ENCODE results near the gene BCAP31. TPM values are rescaled to one million over a fixed set of nuclear protein-coding genes. Genes with fewer than 3 reads are reported as not detected.

The BCAP31 gene
- total RNA-seq, 8 experiments from 2014 or later: 70.0 to 239 (median 86.4) TPM

DNA sequence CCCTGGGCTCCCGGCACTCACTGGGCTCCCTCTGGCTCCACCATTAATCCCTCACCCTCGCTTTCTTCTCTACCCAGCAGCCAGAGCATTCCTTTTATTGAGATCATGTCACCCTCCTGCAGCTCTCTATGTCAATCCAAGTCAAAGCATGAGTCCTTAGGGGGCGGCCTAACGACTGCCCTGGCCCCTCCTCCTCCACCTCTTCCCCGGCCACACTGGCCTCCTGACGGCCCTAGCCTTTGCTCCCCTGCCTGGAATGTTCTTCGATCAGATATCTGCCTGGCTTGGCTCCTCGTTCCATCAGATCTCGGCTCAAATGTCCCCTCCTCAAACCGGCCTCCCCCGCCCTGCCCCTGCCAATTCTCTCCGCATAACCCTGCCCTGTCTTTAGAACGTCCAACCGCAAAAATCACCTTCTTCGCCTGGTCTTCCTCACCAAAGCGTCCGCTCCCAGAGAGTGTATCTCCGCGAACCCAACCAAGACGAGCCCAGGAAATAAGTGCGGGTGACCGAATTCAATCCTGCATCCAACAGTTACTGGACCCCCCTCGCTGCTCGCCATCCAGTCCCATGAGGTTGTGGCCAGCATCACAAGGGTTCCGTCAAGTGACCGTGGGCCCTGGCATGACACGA is 49.9 kb downstream of the BCAP31 start:
- in situ Hi-C loops (cut with MboI; ENCODE audit: low pct_unique_long_range_greater_than_20kb in 2 of 9, low sequenced_read_pairs in 9 of 9, unreplicated experiment in 9 of 9): loop anchor here in 3 of 9 experiments (25.0 kb wide), 2 partner anchors 112 to 137 kb away; no protein-coding TSS in a partner anchor
- no peak overlapping the region for H3K4me3 ChIP-seq
- WGBS, 10 experiments: no CpG with 5 or more reads among the region's 27 CpGs
- H3K27ac ChIP-seq: no peak overlapping the region
- no peak for ATAC-seq (replicated peaks in 6 of 8)
- H3K4me1 ChIP-seq (replicated peaks in 1 of 2): peaks cover 0 to 11% of the 10 kb centered on the region in 2 donors

- WGBS, 10 experiments: 50% methylated on average over 16 of the region's 98 CpGs; no CpG with 5 or more reads in 9 of the 10 experiments
- H3K4me1 ChIP-seq (replicated peaks in 1 of 2): peaks cover 0 to 11% of the 10 kb centered on the region in 2 donors
- H3K27ac ChIP-seq: peak within 1 kb of the TSS; percentile 35 to 58
- ATAC-seq (replicated peaks in 6 of 8): peak in 6 of 8 experiments; percentile 53 to 73 (median 68)
- in situ Hi-C loops (cut with MboI; ENCODE audit: low pct_unique_long_range_greater_than_20kb in 2 of 9, low sequenced_read_pairs in 9 of 9, unreplicated experiment in 9 of 9): loop anchor here in 3 of 9 experiments (25.0 kb wide), 2 partner anchors 111 to 136 kb away; no protein-coding TSS in a partner anchor
- peak within 1 kb of the TSS; percentile 12 to 31 (median 25) for H3K4me3 ChIP-seq
These were observed 50.6 kb downstream of the BCAP31 start, which contains the start of gene PNCK for GRCh38 chrX:153673428-153674218. TSS of gene PNCK (minus strand) at chrX:153673813. CDS start at chrX:153673076, 737 bp downstream.

GRCh38 chrX:153672531-153673427 is 51.4 kb downstream of the BCAP31 start:
- Histone ChIP-seq H3K4me3 (peak overlapping the region; percentile 12 to 31 (median 25)), H3K4me1 (replicated peaks in 1 of 2) (peaks cover 0 to 14% of the 10 kb centered on the region in 2 donors), H3K27ac (peak overlapping the region; percentile 13 to 58)
- no CpG with 5 or more reads among the region's 53 CpGs for WGBS, 10 experiments
- peak in 6 of 8 experiments; percentile 9 to 76 (median 70) for ATAC-seq (replicated peaks in 6 of 8)
- in situ Hi-C loops (cut with MboI; ENCODE audit: low pct_unique_long_range_greater_than_20kb in 2 of 9, low sequenced_read_pairs in 9 of 9, unreplicated experiment in 9 of 9): loop anchor here in 3 of 9 experiments (25.0 kb wide), 2 partner anchors 110 to 135 kb away; no protein-coding TSS in a partner anchor

GRCh38 chrX:153671589-153672530 is 52.3 kb downstream of the BCAP31 start:
- Histone ChIP-seq H3K27ac (no peak overlapping the region), H3K4me3 (no peak overlapping the region), H3K4me1 (replicated peaks in 1 of 2) (peaks cover 0 to 17% of the 10 kb centered on the region in 2 donors)
- in situ Hi-C loops (cut with MboI; ENCODE audit: low pct_unique_long_range_greater_than_20kb in 2 of 9, low sequenced_read_pairs in 9 of 9, unreplicated experiment in 9 of 9): loop anchor here in 3 of 9 experiments (25.0 kb wide), 2 partner anchors 110 to 135 kb away; no protein-coding TSS in a partner anchor
- WGBS, 10 experiments: 84 to 100% methylated on average over 1 to 7 of the region's 27 CpGs; no CpG with 5 or more reads in 8 of the 10 experiments
- ATAC-seq (replicated peaks in 6 of 8): no peak

- ATAC-seq (replicated peaks in 6 of 8): no peak
- Histone ChIP-seq H3K4me3 (no peak overlapping the region), H3K27ac (no peak overlapping the region), H3K4me1 (replicated peaks in 1 of 2) (peaks cover 0 to 17% of the 10 kb centered on the region in 2 donors)
- in situ Hi-C loops (cut with MboI; ENCODE audit: low pct_unique_long_range_greater_than_20kb in 2 of 9, low sequenced_read_pairs in 9 of 9, unreplicated experiment in 9 of 9): loop anchor here in 3 of 9 experiments (25.0 kb wide), 2 partner anchors 109 to 134 kb away; no protein-coding TSS in a partner anchor
- WGBS, 10 experiments: 69 to 100% (median 70%) methylated on average over 2 to 5 of the region's 23 CpGs; no CpG with 5 or more reads in 7 of the 10 experiments
These were observed 53.2 kb downstream of the BCAP31 start for GRCh38 chrX:153670748-153671588.

- in situ Hi-C loops (cut with MboI; ENCODE audit: low pct_unique_long_range_greater_than_20kb in 2 of 9, low sequenced_read_pairs in 9 of 9, unreplicated experiment in 9 of 9): loop anchor here in 3 of 9 experiments (25.0 kb wide), 2 partner anchors 108 to 133 kb away; no protein-coding TSS in a partner anchor
- Histone ChIP-seq H3K4me1 (replicated peaks in 1 of 2) (peaks cover 0 to 17% of the 10 kb centered on the region in 2 donors), H3K27ac (no peak overlapping the region), H3K4me3 (no peak overlapping the region)
- WGBS, 10 experiments: 20% methylated on average over 1 of the region's 23 CpGs; no CpG with 5 or more reads in 9 of the 10 experiments
- no peak for ATAC-seq (replicated peaks in 6 of 8)
These were observed 54.1 kb downstream of the BCAP31 start for GRCh38 chrX:153669901-153670731.

DNA sequence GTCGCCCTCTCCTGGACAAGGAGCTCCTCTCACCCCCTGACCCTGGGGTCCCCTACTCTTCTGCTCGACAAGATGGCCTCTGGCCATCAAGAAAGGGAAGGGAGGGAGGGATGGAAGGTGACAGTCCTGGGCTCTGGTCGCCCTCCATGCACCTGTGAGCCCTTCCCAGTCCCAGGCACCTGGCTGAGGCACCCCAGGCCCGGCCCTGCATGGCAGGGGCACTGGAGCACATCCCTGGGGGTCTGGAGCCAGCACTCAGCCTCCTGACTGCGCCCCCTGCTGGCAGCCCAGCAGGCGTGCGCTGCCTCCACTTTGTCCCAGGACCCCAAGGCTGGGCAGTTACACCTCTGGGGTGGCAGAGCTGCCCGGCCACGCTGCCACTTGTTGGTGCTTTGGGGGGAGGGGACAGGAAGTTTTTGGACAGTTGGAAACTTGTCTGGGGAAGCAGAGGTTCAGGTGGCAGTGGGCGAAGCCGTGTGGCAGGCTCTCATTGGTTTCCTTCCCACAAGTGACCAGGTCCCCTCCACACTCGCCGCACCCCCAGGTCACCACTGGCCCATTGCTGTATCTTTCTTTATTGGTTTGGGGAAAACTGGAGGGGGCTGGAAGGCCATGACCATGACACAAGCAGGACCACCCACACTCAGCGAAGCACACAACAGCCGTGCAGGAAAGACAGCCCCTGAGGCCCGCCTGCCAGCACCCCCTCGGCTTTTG is 54.9 kb downstream of the BCAP31 start:
- peak in 3 of 8 experiments; percentile 7 to 73 (median 33) for ATAC-seq (replicated peaks in 6 of 8)
- in situ Hi-C loops (cut with MboI; ENCODE audit: low pct_unique_long_range_greater_than_20kb in 2 of 9, low sequenced_read_pairs in 9 of 9, unreplicated experiment in 9 of 9): loop anchor here in 3 of 9 experiments (25.0 kb wide), 2 partner anchors 107 to 132 kb away; no protein-coding TSS in a partner anchor
- no peak overlapping the region for H3K4me3 ChIP-seq
- H3K4me1 ChIP-seq (replicated peaks in 1 of 2): peaks cover 0 to 16% of the 10 kb centered on the region in 2 donors
- 57 to 60% methylated on average over 2 to 5 of the region's 17 CpGs; no CpG with 5 or more reads in 8 of the 10 experiments for WGBS, 10 experiments
- H3K27ac ChIP-seq: no peak overlapping the region

- H3K27ac ChIP-seq: no peak overlapping the region
- H3K4me1 ChIP-seq (replicated peaks in 1 of 2): peaks cover 0 to 9% of the 10 kb centered on the region in 2 donors
- no peak for ATAC-seq (replicated peaks in 6 of 8)
- 20 to 100% (median 80%) methylated on average over 1 to 2 of the region's 11 CpGs; no CpG with 5 or more reads in 6 of the 10 experiments for WGBS, 10 experiments
- in situ Hi-C loops (cut with MboI; ENCODE audit: low pct_unique_long_range_greater_than_20kb in 2 of 9, low sequenced_read_pairs in 9 of 9, unreplicated experiment in 9 of 9): loop anchor here in 3 of 9 experiments (25.0 kb wide), 2 partner anchors 106 to 131 kb away; no protein-coding TSS in a partner anchor
- H3K4me3 ChIP-seq: no peak overlapping the region
These were observed 55.6 kb downstream of the BCAP31 start for GRCh38 chrX:153668423-153669173.

DNA sequence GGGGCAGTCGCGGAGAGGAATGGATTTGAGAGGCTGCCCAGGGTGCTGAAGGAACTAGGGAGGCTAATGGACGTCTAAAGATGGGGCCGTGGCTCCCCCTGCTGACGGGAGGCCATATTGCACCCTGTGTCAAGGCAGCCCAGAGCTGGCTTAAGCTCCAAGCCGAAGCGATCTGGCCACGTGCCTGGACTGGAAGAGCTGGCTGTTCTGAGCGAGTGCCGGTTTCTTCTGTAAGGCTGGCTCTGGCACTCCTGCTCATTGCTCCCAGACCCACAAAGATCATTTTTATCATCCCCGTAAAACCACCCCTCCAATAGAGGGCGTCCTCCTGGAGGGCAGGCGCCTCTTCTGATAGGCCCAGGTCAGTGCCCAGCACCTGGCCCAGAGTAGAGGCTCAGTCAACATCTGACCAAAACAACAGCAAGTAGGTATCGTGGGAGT is 56.2 kb downstream of the BCAP31 start:
- Histone ChIP-seq H3K4me3 (peak overlapping the region in 3 of 5 donors; percentile 13 to 27 (median 26)), H3K4me1 (replicated peaks in 1 of 2) (peaks cover 0 to 7% of the 10 kb centered on the region in 2 donors), H3K27ac (no peak overlapping the region)
- ATAC-seq (replicated peaks in 6 of 8): peak; percentile 85 to 95 (median 92)
- in situ Hi-C loops (cut with MboI; ENCODE audit: low pct_unique_long_range_greater_than_20kb in 2 of 9, low sequenced_read_pairs in 9 of 9, unreplicated experiment in 9 of 9): loop anchor here in 3 of 9 experiments (25.0 kb wide), 2 partner anchors 106 to 131 kb away; no protein-coding TSS in a partner anchor
- WGBS, 10 experiments: 10% methylated on average over 2 of the region's 14 CpGs; no CpG with 5 or more reads in 9 of the 10 experiments

Data from motor neuron (in vitro differentiated cells).